ENCODE data around the gene MVD. TPM values are rescaled to one million over a fixed set of nuclear protein-coding genes. Genes with fewer than 3 reads are reported as not detected.

MVD gene
- total RNA-seq, 4 donors from 2014 or later, result 32.7 to 49.4 (median 39.9) TPM

DNA sequence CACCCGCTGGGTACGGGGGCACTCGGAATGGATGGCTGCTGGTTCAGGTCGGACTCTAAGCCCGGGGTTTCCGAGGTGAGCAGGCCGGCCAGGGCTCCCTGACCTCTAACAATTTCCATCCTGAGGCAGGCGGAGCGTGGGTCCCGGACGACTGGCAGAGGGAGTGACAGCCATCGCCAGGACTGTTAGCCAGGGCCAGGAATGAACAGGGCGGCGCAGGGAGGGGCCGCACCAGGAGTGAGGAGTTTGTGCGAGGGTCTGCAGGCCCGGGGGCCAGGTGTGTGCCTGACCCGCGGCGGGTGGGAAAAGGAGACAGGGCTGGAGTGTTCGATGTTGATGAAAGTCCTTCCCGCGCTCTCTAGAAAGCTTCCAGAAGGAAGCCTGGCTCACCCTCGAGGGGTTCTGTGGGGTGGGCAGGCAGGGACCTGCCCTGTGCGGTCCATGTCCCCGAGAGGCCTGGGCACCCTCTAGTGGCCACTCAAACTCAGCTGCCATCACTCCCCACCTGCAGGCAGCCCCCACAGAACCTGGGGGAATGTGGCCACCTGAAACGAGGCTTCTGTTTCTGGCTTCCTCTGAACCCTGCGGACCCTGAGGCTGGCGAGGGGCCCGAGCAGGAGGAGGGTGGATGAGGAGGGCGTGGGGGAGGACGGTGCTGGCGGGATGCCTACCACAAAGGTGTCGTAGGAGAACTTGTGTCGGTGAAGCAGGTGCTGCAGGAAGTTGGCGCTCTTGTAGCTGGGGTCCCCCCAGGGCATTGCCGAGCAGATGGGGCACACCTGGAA lies 35.1 kb upstream of the MVD start:
- TF ChIP-seq EP300 (IDR thresholded peaks at IDR 0.05), result no peak
- WGBS, 2 donors, result 84 to 86% methylated on average over 34 to 37 of the region's 37 CpGs
- peaks cover 0 to 80% (median 9%) of the 10 kb centered on the region in 3 donors for H3K36me3 ChIP-seq
- H3K27me3 ChIP-seq, result no peaks in the 10 kb centered on the region
- H3K4me1 ChIP-seq, result peaks cover 0 to 36% (median 17%) of the 10 kb centered on the region in 4 donors
- DNase-seq (ENCODE audit: low spot score in 2 of 2), result no peak
- no peak overlapping the region for H3K27ac ChIP-seq
- H3K9me3 ChIP-seq, result no peaks in the 10 kb centered on the region
- no peak overlapping the region for H3K4me3 ChIP-seq

DNA sequence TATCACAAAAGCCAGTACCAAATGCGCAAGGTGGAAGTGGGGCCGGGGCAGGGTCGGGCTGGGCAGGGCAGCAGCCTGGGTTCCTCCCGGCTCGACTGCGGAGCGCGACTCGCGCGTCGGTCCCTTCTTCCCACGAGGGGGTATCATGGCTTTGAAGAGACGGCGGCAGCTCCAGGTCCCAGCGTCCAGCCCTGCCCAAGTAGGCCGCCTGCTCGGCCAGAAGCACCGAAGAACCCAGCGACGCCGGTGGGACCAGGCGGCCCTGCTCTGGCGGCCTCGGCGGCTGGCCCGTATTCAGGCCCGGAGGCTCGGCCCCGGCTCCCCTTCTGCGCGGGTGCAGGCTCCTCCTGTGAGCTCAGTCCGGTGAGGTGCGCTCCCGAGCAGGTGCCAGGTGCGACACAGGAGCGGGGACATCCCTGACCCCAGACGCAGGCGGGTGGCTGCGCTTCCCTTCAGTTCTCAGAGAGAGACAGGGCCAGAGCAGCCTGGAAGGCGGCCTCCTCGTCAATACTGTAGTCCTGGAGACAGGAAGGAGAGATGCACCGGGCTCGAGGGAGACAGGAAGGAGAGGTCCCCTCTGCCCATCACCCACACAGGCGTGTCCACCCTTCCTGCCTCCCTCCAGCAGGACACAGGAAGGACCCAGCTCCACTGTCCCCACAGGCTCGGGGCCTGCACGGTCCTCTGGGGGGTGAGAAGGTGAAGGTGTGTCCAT lies 34.4 kb upstream of the MVD start:
- Histone ChIP-seq H3K27me3 (peaks cover 0 to under 1% of the 10 kb centered on the region in 2 donors), H3K27ac (no peak overlapping the region), H3K4me3 (no peak overlapping the region), H3K4me1 (peaks cover 0 to 29% (median 17%) of the 10 kb centered on the region in 4 donors), H3K9me3 (no peaks in the 10 kb centered on the region), H3K36me3 (peaks cover 0 to 73% (median 9%) of the 10 kb centered on the region in 3 donors)
- no peak for DNase-seq (ENCODE audit: low spot score in 2 of 2)
- TF ChIP-seq EP300 (IDR thresholded peaks at IDR 0.05) (no peak), POLR2A (IDR thresholded peaks at IDR 0.05) (no peak)
- TF ChIP-seq, protein P1, sequence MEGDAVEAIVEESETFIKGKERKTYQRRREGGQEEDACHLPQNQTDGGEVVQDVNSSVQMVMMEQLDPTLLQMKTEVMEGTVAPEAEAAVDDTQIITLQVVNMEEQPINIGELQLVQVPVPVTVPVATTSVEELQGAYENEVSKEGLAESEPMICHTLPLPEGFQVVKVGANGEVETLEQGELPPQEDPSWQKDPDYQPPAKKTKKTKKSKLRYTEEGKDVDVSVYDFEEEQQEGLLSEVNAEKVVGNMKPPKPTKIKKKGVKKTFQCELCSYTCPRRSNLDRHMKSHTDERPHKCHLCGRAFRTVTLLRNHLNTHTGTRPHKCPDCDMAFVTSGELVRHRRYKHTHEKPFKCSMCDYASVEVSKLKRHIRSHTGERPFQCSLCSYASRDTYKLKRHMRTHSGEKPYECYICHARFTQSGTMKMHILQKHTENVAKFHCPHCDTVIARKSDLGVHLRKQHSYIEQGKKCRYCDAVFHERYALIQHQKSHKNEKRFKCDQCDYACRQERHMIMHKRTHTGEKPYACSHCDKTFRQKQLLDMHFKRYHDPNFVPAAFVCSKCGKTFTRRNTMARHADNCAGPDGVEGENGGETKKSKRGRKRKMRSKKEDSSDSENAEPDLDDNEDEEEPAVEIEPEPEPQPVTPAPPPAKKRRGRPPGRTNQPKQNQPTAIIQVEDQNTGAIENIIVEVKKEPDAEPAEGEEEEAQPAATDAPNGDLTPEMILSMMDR (IDR thresholded peaks at IDR 0.05), result no peak
- WGBS, 2 donors, result 83 to 89% methylated on average over 41 to 47 of the region's 47 CpGs

DNA sequence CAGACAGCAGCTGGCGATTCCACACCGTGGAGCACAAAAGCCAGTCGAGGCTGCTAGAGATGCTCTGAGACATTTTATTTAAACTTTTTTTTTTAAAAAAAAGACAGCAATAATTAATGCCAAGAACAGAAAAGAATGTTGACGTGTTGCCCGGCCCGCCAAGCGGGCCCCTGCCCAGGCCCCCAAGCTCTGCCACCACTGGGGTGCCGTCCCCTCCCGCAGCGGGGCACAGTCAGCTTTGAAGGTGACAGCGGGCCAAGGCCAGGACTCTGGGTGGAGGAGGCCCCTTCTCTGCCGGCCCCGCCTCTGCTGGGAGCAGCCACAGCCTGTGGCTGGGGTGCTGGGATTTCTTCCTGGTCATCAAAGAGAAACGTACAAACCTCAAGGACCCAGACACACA lies 33.5 kb upstream of the MVD start:
- peaks cover 0 to 27% (median 12%) of the 10 kb centered on the region in 4 donors for H3K4me1 ChIP-seq
- H3K27ac ChIP-seq, result no peak overlapping the region
- H3K27me3 ChIP-seq, result peaks cover 0 to 9% of the 10 kb centered on the region in 2 donors
- TF ChIP-seq EP300 (IDR thresholded peaks at IDR 0.05) (no peak), POLR2A (IDR thresholded peaks at IDR 0.05) (no peak)
- TF ChIP-seq, protein P1 (IDR thresholded peaks at IDR 0.05), result no peak
- DNase-seq (ENCODE audit: low spot score in 2 of 2), result no peak
- peaks cover 0 to 65% (median 9%) of the 10 kb centered on the region in 3 donors for H3K36me3 ChIP-seq
- no peak overlapping the region for H3K4me3 ChIP-seq
- WGBS, 2 donors, result 85 to 86% methylated on average over 14 of the region's 14 CpGs
- no peaks in the 10 kb centered on the region for H3K9me3 ChIP-seq

DNA sequence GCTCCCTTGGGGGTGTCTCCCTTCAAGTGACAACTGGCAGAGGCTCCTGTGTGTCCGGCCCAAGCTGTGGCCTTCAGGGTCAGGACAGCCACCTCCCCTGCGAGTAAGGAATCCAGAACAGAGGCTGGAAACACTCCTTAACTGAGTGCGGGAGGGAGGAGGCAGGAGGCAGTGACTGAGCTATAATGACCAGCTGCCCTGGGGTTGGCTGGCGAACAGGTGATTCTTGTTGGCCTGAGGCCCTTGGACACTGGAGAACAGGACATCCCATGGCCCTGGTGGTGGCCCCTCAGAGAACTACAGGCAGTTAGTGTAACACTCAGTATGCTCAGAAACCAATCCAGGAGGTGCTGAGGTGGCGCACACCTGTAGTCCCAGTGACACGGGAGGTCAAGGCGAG lies 32.9 kb upstream of the MVD start:
- no peak overlapping the region for H3K4me3 ChIP-seq
- peaks cover 0 to 59% (median 9%) of the 10 kb centered on the region in 3 donors for H3K36me3 ChIP-seq
- TF ChIP-seq EP300 (IDR thresholded peaks at IDR 0.05) (no peak), POLR2A (IDR thresholded peaks at IDR 0.05) (no peak)
- TF ChIP-seq, protein P1 (IDR thresholded peaks at IDR 0.05), result no peak
- peaks cover 0 to 14% of the 10 kb centered on the region in 2 donors for H3K27me3 ChIP-seq
- 84 to 90% methylated on average over 7 of the region's 7 CpGs for WGBS, 2 donors
- DNase-seq (ENCODE audit: low spot score in 2 of 2), result no peak
- no peaks in the 10 kb centered on the region for H3K9me3 ChIP-seq
- peaks cover 0 to 24% (median 6%) of the 10 kb centered on the region in 4 donors for H3K4me1 ChIP-seq
- H3K27ac ChIP-seq, result no peak overlapping the region

DNA sequence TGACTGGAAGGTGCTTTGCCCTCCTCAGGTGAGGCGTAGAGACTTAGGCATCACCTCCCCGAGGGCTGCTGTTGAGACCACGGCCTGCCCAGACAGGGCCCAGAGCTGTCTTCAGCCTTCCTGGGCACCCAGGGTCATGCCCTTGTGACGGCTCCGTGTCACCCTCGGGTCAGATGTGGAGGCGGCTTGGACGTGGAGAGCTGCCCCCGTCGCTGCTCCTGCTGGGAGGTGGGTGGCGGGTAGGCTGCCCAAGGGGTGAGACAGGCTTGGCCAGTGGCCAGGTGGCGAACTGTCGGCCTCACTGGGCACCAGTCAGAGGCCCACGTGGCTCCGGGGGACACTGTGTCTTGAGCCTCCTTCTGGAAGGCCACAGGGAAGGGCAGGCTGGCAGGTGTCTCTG lies 32.3 kb upstream of the MVD start:
- Histone ChIP-seq H3K9me3 (no peaks in the 10 kb centered on the region), H3K4me3 (no peak overlapping the region), H3K4me1 (peaks cover 0 to 21% (median 4%) of the 10 kb centered on the region in 4 donors), H3K27me3 (peaks cover 0 to 19% of the 10 kb centered on the region in 2 donors), H3K36me3 (peaks cover 0 to 53% (median 9%) of the 10 kb centered on the region in 3 donors), H3K27ac (no peak overlapping the region)
- no peak for TF ChIP-seq POLR2A (IDR thresholded peaks at IDR 0.05)
- TF ChIP-seq EP300 (IDR thresholded peaks at IDR 0.05), result no peak
- TF ChIP-seq, protein P1 (IDR thresholded peaks at IDR 0.05), result no peak
- no peak for DNase-seq (ENCODE audit: low spot score in 2 of 2)
- 65 to 72% methylated on average over 5 to 14 of the region's 15 CpGs for WGBS, 2 donors

All from tibial nerve (tissue), 4 donors.